ENCODE measurements around the gene NTN4. TPM values are rescaled to one million over a fixed set of nuclear protein-coding genes. Genes with fewer than 3 reads are reported as not detected.

Gene NTN4
- polyA plus RNA-seq, 1 donor (not counting 4 experiments of a cell fraction or from before 2014, with no cell fraction given): 8.3 TPM

DNA sequence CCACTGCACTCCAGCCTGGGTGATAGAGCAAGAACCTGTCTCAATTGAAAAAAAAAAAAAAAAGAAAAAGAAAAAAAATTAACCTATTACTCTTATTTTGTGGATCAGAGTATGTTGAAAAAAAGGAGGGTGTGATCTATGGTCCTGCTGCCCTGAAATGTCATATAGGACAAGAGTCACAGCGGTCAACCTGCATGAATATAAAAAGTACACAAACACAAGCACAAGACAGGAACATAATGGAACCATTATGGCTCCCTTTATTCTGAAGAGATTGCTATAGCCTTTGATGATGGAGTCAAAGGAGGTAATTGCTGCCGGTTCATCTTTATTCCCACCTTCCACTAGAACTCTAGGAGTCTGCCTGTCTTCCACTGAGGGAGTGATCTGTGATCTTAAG is 96.9 kb downstream of the NTN4 start:
- no peak for FAIRE-seq
- Histone ChIP-seq H3K79me2 (ENCODE audit: control insufficient read depth, insufficient read depth, low read length) (no peaks in the 10 kb centered on the region), H3K4me1 (ENCODE audit: control insufficient read depth, extremely low read depth, insufficient read depth, low read length) (no peaks in the 10 kb centered on the region), H2AFZ (ENCODE audit: control insufficient read depth, low read length) (no peak overlapping the region), H3K9me3 (ENCODE audit: control insufficient read depth, low read depth, low read length) (no peaks in the 10 kb centered on the region), H3K27me3 (ENCODE audit: control insufficient read depth, extremely low read depth, insufficient read depth, low read length) (no peaks in the 10 kb centered on the region), H3K9me1 (ENCODE audit: control insufficient read depth, extremely low read depth, insufficient read depth, low read length) (no peaks in the 10 kb centered on the region), H3K9ac (ENCODE audit: control insufficient read depth, extremely low read depth, insufficient read depth, low read length) (no peak overlapping the region), H3K27ac (ENCODE audit: control insufficient read depth, insufficient read depth, low read length) (no peak overlapping the region), H4K20me1 (ENCODE audit: control insufficient read depth, extremely low read depth, insufficient read depth, low read length) (no peaks in the 10 kb centered on the region), H3K36me3 (ENCODE audit: control insufficient read depth in 2 of 2, extremely low read depth in 1 of 2, insufficient read depth in 2 of 2, low read length in 2 of 2) (no peaks in the 10 kb centered on the region), H3K4me3 (ENCODE audit: control insufficient read depth in 2 of 3, extremely low read depth in 1 of 3, insufficient read depth in 2 of 3, low read depth in 1 of 3, low read length in 3 of 3) (no peak overlapping the region), H3K4me2 (ENCODE audit: control insufficient read depth, extremely low read depth, insufficient read depth, low read depth, low read length) (no peak overlapping the region)
- dilution Hi-C loops (cut with MboI; ENCODE audit: extremely low pct_ligation_motif_present, low sequenced_read_pairs): no loop called here
- DNase-seq (ENCODE audit: low read depth, low spot score): no peak
- TF ChIP-seq, protein P1, sequence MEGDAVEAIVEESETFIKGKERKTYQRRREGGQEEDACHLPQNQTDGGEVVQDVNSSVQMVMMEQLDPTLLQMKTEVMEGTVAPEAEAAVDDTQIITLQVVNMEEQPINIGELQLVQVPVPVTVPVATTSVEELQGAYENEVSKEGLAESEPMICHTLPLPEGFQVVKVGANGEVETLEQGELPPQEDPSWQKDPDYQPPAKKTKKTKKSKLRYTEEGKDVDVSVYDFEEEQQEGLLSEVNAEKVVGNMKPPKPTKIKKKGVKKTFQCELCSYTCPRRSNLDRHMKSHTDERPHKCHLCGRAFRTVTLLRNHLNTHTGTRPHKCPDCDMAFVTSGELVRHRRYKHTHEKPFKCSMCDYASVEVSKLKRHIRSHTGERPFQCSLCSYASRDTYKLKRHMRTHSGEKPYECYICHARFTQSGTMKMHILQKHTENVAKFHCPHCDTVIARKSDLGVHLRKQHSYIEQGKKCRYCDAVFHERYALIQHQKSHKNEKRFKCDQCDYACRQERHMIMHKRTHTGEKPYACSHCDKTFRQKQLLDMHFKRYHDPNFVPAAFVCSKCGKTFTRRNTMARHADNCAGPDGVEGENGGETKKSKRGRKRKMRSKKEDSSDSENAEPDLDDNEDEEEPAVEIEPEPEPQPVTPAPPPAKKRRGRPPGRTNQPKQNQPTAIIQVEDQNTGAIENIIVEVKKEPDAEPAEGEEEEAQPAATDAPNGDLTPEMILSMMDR (optimal IDR thresholded peaks at IDR 0.05 in 1 of 3, IDR thresholded peaks at IDR 0.05 in 1 of 3, conservative IDR thresholded peaks at IDR 0.05 in 1 of 3; ENCODE audit: extremely low read depth in 1 of 3, insufficient read depth in 2 of 3, low read length in 3 of 3): no peak
- TF ChIP-seq EZH2 (IDR thresholded peaks at IDR 0.05; ENCODE audit: low read length): no peak

DNA sequence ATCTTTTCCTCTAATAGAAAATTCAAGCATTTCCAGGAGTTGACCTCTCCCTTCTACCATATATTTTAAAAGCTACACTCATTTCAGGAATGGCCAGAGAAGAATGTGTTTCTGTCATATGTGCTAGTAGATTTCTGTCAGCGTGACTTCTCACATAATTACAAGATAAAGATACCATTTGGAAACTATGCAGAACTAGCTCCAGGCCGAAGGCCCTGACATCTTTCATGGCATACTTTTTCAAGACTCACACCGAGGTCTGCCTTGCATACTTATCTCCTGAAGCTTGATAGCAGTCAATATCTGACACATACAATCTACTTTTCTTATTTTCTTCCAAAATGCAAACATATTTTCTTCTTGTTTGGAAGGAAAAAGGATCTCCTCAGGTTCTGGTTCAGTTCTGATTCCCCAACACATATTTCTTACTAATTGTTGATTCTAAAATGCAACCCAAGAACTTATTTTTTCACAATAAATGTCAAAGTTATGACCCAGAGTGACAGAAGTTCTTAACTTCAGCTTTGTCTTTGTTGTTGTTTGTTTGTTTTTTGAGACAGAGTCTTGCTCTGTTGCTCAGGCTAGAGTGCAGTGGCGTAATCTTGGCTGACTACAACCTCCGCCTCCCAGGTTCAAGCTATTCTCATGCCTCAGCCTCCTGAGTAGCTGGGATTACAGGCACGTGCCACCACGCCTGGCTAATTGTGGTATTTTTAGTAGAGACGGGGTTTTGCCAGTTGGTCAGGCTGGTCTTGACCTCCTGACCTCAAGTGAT is 99.5 kb downstream of the NTN4 start:
- H3K9me3 ChIP-seq (ENCODE audit: control insufficient read depth, low read depth, low read length): no peaks in the 10 kb centered on the region
- no peak overlapping the region for H2AFZ ChIP-seq (ENCODE audit: control insufficient read depth, low read length)
- TF ChIP-seq EZH2 (IDR thresholded peaks at IDR 0.05; ENCODE audit: low read length): no peak
- TF ChIP-seq, protein P1 (optimal IDR thresholded peaks at IDR 0.05 in 1 of 3, IDR thresholded peaks at IDR 0.05 in 1 of 3, conservative IDR thresholded peaks at IDR 0.05 in 1 of 3; ENCODE audit: extremely low read depth in 1 of 3, insufficient read depth in 2 of 3, low read length in 3 of 3): no peak
- H3K79me2 ChIP-seq (ENCODE audit: control insufficient read depth, insufficient read depth, low read length): no peaks in the 10 kb centered on the region
- no peaks in the 10 kb centered on the region for H3K9me1 ChIP-seq (ENCODE audit: control insufficient read depth, extremely low read depth, insufficient read depth, low read length)
- no peak overlapping the region for H3K4me3 ChIP-seq (ENCODE audit: control insufficient read depth in 2 of 3, extremely low read depth in 1 of 3, insufficient read depth in 2 of 3, low read depth in 1 of 3, low read length in 3 of 3)
- H3K4me1 ChIP-seq (ENCODE audit: control insufficient read depth, extremely low read depth, insufficient read depth, low read length): peaks cover 9% of the 10 kb centered on the region
- H3K4me2 ChIP-seq (ENCODE audit: control insufficient read depth, extremely low read depth, insufficient read depth, low read depth, low read length): no peak overlapping the region
- DNase-seq (ENCODE audit: low read depth, low spot score) (no peak), FAIRE-seq (no peak)
- no peaks in the 10 kb centered on the region for H3K36me3 ChIP-seq (ENCODE audit: control insufficient read depth in 2 of 2, extremely low read depth in 1 of 2, insufficient read depth in 2 of 2, low read length in 2 of 2)
- no peak overlapping the region for H3K9ac ChIP-seq (ENCODE audit: control insufficient read depth, extremely low read depth, insufficient read depth, low read length)
- H3K27me3 ChIP-seq (ENCODE audit: control insufficient read depth, extremely low read depth, insufficient read depth, low read length): no peaks in the 10 kb centered on the region
- no peak overlapping the region for H3K27ac ChIP-seq (ENCODE audit: control insufficient read depth, insufficient read depth, low read length)
- H4K20me1 ChIP-seq (ENCODE audit: control insufficient read depth, extremely low read depth, insufficient read depth, low read length): no peaks in the 10 kb centered on the region
- dilution Hi-C loops (cut with MboI; ENCODE audit: extremely low pct_ligation_motif_present, low sequenced_read_pairs): no loop called here
